Muscle of leg (tissue), 11 donors: Measurements from ENCODE around the gene MVD. TPM values are rescaled to one million over a fixed set of nuclear protein-coding genes. Genes with fewer than 3 reads are reported as not detected.

ENCODE experiments used
- DNase-seq: peaks from one replicate; pipeline ENCODE4 v3.0.0; 2013
- H3K27ac ChIP-seq: one replicate; pipeline ENCODE4 v1.5.1; 2013; ENCODE audit warnings: mild to moderate bottlenecking, low read length, control low read depth
- H3K27me3 ChIP-seq: one replicate; pipeline ENCODE4 v1.6.1; 2013; ENCODE audit warnings: low read length; ENCODE audit not compliant: control insufficient read depth, insufficient read depth
- H3K36me3 ChIP-seq: one replicate; pipeline ENCODE4 v1.6.1; 2013; ENCODE audit warnings: low read length; ENCODE audit not compliant: control insufficient read depth, insufficient read depth
- H3K4me1 ChIP-seq: one replicate; pipeline ENCODE4 v1.6.1; 2013; ENCODE audit warnings: low read length; ENCODE audit not compliant: control insufficient read depth, insufficient read depth
- H3K4me3 ChIP-seq: one replicate; pipeline ENCODE4 v1.5.1; 2013; ENCODE audit warnings: low read length, control low read depth
- H3K9me3 ChIP-seq: replicated peaks from 2 replicates; pipeline ENCODE4 v1.6.1; 2013; ENCODE audit warnings: low read depth, low read length; ENCODE audit not compliant: control insufficient read depth
- WGBS: methylation state at CpG from one replicate; pipeline ENCODE4 v1.1.5; 2013; ENCODE audit warnings: missing lambda C conversion rate; ENCODE audit not compliant: insufficient coverage; 5-methylcytosine and 5-hydroxymethylcytosine counted together
- polyA plus RNA-seq, 8 donors: library from polyadenylated mRNA; unstranded; fragments of 120-200 nt; gene quantifications; one replicate each; pipeline versions ENCODE4 v1.2.1 to v1.2.3, GENCODE V29; 2013; ENCODE audit warnings: inconsistent platforms in 1 of 8, low replicate concordance in 1 of 8; ENCODE audit not compliant: insufficient read length in 8 of 8, insufficient read depth in 1 of 8
- total RNA-seq: library from RNA; stranded (reverse); fragments of 120-200 nt; gene quantifications from one replicate; pipeline ENCODE4 v1.2.4, GENCODE V29; 2013

The MVD gene
- total and polyA plus RNA-seq, 9 donors = 26.9 to 45.2 (median 34.3) TPM

- peaks cover 14% of the 10 kb centered on the region for H3K4me1 ChIP-seq
- H3K27ac ChIP-seq = no peak overlapping the region
- H3K36me3 ChIP-seq = peaks cover 36% of the 10 kb centered on the region
- no peaks in the 10 kb centered on the region for H3K9me3 ChIP-seq
- no peak for DNase-seq
- WGBS = 42% methylated on average over 21 of the region's 23 CpGs
- H3K27me3 ChIP-seq = peaks cover 46% of the 10 kb centered on the region
- no peak overlapping the region for H3K4me3 ChIP-seq
Observed at GRCh38 chr16:88633684-88634140, 29.2 kb downstream of the MVD start.

GRCh38 chr16:88632587-88632930, 30.3 kb downstream of the MVD start:
- 85% methylated on average over 9 of the region's 11 CpGs for WGBS
- peaks cover 35% of the 10 kb centered on the region for H3K27me3 ChIP-seq
- peaks cover 48% of the 10 kb centered on the region for H3K36me3 ChIP-seq
- H3K4me1 ChIP-seq = peaks cover 14% of the 10 kb centered on the region
- H3K27ac ChIP-seq = no peak overlapping the region
- H3K4me3 ChIP-seq = no peak overlapping the region
- no peaks in the 10 kb centered on the region for H3K9me3 ChIP-seq
- no peak for DNase-seq

- Histone ChIP-seq H3K36me3 (peaks cover 53% of the 10 kb centered on the region), H3K4me3 (no peak overlapping the region), H3K4me1 (peaks cover 14% of the 10 kb centered on the region), H3K9me3 (no peaks in the 10 kb centered on the region), H3K27me3 (peaks cover 32% of the 10 kb centered on the region), H3K27ac (no peak overlapping the region)
- WGBS = 87% methylated on average over 25 of the region's 30 CpGs
- no peak for DNase-seq
Observed at GRCh38 chr16:88631920-88632586, 30.8 kb downstream of the MVD start.

GRCh38 chr16:88631384-88631783, 31.5 kb downstream of the MVD start:
- Histone ChIP-seq H3K9me3 (no peaks in the 10 kb centered on the region), H3K27me3 (peaks cover 25% of the 10 kb centered on the region), H3K4me3 (no peak overlapping the region), H3K4me1 (peaks cover 14% of the 10 kb centered on the region), H3K27ac (no peak overlapping the region), H3K36me3 (peaks cover 58% of the 10 kb centered on the region)
- DNase-seq = no peak
- 56% methylated on average over 9 of the region's 16 CpGs for WGBS

GRCh38 chr16:88630941-88631340, 31.9 kb downstream of the MVD start:
- DNase-seq = no peak
- Histone ChIP-seq H3K4me1 (peaks cover 14% of the 10 kb centered on the region), H3K27ac (no peak overlapping the region), H3K9me3 (no peaks in the 10 kb centered on the region), H3K4me3 (no peak overlapping the region), H3K36me3 (peaks cover 61% of the 10 kb centered on the region), H3K27me3 (peaks cover 21% of the 10 kb centered on the region)
- 86% methylated on average over 17 of the region's 23 CpGs for WGBS

GRCh38 chr16:88630433-88630832, 32.5 kb downstream of the MVD start:
- H3K4me3 ChIP-seq = no peak overlapping the region
- peaks cover 64% of the 10 kb centered on the region for H3K36me3 ChIP-seq
- H3K27ac ChIP-seq = no peak overlapping the region
- no peaks in the 10 kb centered on the region for H3K9me3 ChIP-seq
- 91% methylated on average over 5 of the region's 12 CpGs for WGBS
- H3K4me1 ChIP-seq = peaks cover 14% of the 10 kb centered on the region
- H3K27me3 ChIP-seq = peaks cover 16% of the 10 kb centered on the region
- no peak for DNase-seq

GRCh38 chr16:88629835-88630234, 33.1 kb downstream of the MVD start:
- Histone ChIP-seq H3K36me3 (peaks cover 70% of the 10 kb centered on the region), H3K4me3 (no peak overlapping the region), H3K9me3 (no peaks in the 10 kb centered on the region)

GRCh38 chr16:88628512-88628974, 34.3 kb downstream of the MVD start:
- H3K4me1 ChIP-seq = no peaks in the 10 kb centered on the region
- DNase-seq = no peak
- no peak overlapping the region for H3K4me3 ChIP-seq
- no peak overlapping the region for H3K27ac ChIP-seq
- H3K27me3 ChIP-seq = no peaks in the 10 kb centered on the region
- 61% methylated on average over 8 of the region's 12 CpGs for WGBS
- H3K9me3 ChIP-seq = no peaks in the 10 kb centered on the region
- peaks cover 82% of the 10 kb centered on the region for H3K36me3 ChIP-seq

More at GRCh38 chr16:88629835-88630234, 33.1 kb downstream of the MVD start:
- no peak overlapping the region for H3K27ac ChIP-seq
- H3K27me3 ChIP-seq = peaks cover 10% of the 10 kb centered on the region
- DNase-seq = no peak
- 82% methylated on average over 7 of the region's 9 CpGs for WGBS
- H3K4me1 ChIP-seq = peaks cover 12% of the 10 kb centered on the region

GRCh38 chr16:88627531-88628411, 35.1 kb downstream of the MVD start:
- Histone ChIP-seq H3K9me3 (no peaks in the 10 kb centered on the region), H3K4me1 (no peaks in the 10 kb centered on the region), H3K36me3 (peaks cover 84% of the 10 kb centered on the region), H3K4me3 (no peak overlapping the region), H3K27me3 (no peaks in the 10 kb centered on the region), H3K27ac (no peak overlapping the region)
- no peak for DNase-seq
- WGBS = 82% methylated on average over 17 of the region's 27 CpGs

GRCh38 chr16:88626646-88627045, 36.2 kb downstream of the MVD start:
- DNase-seq = no peak
- Histone ChIP-seq H3K4me1 (no peaks in the 10 kb centered on the region), H3K9me3 (no peaks in the 10 kb centered on the region), H3K27ac (no peak overlapping the region), H3K36me3 (peaks cover 86% of the 10 kb centered on the region), H3K4me3 (no peak overlapping the region), H3K27me3 (no peaks in the 10 kb centered on the region)
- 83% methylated on average over 9 of the region's 9 CpGs for WGBS
